NOMO-1 (cell line): ENCODE measurements around the gene PAPSS1.

Experiments used
- DNase-seq, 2 experiments: peaks; one replicate each; lab custom pipeline; 2025; ENCODE audit not compliant: unreplicated experiment in 2 of 2; lab: John Stamatoyannopoulos, UW

PAPSS1 gene

DNA sequence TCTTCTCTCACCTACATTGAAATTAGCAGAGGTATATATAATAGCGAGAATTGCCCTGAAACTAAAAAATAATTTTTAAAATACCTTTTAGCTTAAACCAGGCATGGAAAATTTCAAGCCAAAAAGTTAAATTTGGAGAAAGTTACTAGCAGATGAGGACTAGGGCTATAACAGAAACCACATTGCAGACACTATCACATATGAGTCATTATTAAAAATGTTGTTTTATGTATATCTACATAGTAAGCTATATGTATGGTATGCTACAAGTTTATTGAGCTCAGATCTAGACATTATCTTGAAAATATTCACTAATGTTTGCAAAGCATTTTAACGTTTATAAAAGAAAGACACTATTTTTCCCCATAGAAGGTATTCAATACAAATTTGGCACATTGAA lies 147.8 kb downstream of the PAPSS1 start:
- DNase-seq, result no peak

GRCh38 chr4:107570952-107571351 lies 149.1 kb downstream of the PAPSS1 start:
- no peak for DNase-seq

DNA sequence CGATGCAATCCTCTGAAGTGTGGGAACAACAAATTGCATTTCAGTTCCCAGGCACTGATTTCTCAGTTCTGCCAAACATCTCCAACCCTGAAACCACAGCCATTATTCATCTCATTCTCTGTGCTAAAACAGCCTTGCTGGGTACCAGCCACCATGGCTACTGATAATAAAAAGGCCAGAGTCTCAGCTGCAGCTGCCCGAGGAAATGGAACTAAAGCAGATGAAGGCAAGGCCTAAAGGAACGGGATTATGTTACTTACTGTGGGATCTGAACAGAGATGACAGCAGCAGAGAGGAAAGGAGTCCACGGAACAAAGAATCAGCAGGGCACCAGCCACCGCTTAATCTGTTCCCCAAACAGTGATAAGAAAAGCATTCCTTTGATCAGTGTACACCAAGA lies 155.7 kb downstream of the PAPSS1 start:
- no peak for DNase-seq
